ENCODE results near the gene PDE11A. TPM values are rescaled to one million over a fixed set of nuclear protein-coding genes. Genes with fewer than 3 reads are reported as not detected.

PDE11A gene
- total and polyA plus RNA-seq, 2 of the 13 experiments (the other 11 are each of a cell fraction or from before 2014, with no cell fraction given) = 1.2 to 1.7 TPM

DNA sequence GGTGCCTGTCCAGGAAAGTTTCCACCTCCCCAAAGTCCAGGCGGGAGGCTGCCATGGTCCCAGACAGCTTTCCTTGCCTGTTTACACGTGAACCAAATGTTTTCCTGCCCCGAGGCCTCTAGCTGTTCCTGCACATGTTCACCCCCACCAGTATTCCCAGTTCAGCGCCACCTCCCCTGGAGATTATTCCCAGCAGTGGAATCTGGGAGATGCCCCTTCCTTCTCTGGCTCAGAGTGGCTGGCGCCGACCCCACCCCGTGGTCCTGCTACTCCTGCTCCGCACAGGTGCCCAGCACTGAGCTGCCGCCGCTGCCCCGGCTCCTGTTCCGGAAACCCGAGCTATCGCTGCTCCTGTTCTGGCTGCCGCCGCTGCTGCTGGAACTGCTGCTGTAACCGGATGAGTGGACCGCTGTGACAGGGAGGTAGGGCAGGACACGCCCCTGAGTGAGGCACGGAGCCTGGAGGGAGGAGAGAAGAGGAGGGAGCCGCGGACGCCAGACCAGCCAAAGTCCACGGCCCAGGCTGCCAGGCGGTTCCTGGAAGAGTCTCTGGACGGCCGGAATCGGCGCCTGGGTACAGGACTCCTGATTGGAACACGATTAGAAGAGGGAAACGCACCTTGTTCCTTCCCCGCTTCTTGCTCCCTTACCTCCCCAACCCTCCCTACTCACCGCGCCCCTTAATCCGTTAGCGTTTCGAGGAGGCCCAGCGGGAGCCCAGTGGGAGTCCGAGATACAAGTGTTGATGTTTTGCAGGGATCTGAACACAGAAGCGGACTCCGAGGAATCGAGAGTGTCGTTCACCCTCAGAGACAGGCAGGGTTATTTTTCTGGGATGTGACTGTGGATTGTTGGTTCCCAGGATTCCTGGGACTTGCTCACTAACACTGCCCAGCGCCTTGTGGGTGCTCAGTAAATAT, at the start of gene PDE11A (continued):
- TF ChIP-seq, protein P1, sequence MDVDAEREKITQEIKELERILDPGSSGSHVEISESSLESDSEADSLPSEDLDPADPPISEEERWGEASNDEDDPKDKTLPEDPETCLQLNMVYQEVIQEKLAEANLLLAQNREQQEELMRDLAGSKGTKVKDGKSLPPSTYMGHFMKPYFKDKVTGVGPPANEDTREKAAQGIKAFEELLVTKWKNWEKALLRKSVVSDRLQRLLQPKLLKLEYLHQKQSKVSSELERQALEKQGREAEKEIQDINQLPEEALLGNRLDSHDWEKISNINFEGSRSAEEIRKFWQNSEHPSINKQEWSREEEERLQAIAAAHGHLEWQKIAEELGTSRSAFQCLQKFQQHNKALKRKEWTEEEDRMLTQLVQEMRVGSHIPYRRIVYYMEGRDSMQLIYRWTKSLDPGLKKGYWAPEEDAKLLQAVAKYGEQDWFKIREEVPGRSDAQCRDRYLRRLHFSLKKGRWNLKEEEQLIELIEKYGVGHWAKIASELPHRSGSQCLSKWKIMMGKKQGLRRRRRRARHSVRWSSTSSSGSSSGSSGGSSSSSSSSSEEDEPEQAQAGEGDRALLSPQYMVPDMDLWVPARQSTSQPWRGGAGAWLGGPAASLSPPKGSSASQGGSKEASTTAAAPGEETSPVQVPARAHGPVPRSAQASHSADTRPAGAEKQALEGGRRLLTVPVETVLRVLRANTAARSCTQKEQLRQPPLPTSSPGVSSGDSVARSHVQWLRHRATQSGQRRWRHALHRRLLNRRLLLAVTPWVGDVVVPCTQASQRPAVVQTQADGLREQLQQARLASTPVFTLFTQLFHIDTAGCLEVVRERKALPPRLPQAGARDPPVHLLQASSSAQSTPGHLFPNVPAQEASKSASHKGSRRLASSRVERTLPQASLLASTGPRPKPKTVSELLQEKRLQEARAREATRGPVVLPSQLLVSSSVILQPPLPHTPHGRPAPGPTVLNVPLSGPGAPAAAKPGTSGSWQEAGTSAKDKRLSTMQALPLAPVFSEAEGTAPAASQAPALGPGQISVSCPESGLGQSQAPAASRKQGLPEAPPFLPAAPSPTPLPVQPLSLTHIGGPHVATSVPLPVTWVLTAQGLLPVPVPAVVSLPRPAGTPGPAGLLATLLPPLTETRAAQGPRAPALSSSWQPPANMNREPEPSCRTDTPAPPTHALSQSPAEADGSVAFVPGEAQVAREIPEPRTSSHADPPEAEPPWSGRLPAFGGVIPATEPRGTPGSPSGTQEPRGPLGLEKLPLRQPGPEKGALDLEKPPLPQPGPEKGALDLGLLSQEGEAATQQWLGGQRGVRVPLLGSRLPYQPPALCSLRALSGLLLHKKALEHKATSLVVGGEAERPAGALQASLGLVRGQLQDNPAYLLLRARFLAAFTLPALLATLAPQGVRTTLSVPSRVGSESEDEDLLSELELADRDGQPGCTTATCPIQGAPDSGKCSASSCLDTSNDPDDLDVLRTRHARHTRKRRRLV (CRISPR knock-in tag; IDR thresholded peaks at IDR 0.05) = no peak
- no peak for TF ChIP-seq NR3C1 (CRISPR knock-in tag; IDR thresholded peaks at IDR 0.05)
- TF ChIP-seq, protein P2, sequence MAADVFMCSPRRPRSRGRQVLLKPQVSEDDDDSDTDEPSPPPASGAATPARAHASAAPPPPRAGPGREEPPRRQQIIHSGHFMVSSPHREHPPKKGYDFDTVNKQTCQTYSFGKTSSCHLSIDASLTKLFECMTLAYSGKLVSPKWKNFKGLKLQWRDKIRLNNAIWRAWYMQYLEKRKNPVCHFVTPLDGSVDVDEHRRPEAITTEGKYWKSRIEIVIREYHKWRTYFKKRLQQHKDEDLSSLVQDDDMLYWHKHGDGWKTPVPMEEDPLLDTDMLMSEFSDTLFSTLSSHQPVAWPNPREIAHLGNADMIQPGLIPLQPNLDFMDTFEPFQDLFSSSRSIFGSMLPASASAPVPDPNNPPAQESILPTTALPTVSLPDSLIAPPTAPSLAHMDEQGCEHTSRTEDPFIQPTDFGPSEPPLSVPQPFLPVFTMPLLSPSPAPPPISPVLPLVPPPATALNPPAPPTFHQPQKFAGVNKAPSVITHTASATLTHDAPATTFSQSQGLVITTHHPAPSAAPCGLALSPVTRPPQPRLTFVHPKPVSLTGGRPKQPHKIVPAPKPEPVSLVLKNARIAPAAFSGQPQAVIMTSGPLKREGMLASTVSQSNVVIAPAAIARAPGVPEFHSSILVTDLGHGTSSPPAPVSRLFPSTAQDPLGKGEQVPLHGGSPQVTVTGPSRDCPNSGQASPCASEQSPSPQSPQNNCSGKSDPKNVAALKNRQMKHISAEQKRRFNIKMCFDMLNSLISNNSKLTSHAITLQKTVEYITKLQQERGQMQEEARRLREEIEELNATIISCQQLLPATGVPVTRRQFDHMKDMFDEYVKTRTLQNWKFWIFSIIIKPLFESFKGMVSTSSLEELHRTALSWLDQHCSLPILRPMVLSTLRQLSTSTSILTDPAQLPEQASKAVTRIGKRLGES (CRISPR knock-in tag; IDR thresholded peaks at IDR 0.05; ENCODE audit: borderline replicate concordance) = no peak
- peak; percentile 77 for TF ChIP-seq HNRNPL (IDR thresholded peaks at IDR 0.05; ENCODE audit: low read depth, low read length)
- TF ChIP-seq SSRP1 (CRISPR knock-in tag; IDR thresholded peaks at IDR 0.05) = no peak
- TF ChIP-seq ZNF264 (CRISPR knock-in tag; IDR thresholded peaks at IDR 0.05) = 0 out of 2 replicates have a peak, but pooled peaks have one; percentile 18
- TF ChIP-seq, protein P3, sequence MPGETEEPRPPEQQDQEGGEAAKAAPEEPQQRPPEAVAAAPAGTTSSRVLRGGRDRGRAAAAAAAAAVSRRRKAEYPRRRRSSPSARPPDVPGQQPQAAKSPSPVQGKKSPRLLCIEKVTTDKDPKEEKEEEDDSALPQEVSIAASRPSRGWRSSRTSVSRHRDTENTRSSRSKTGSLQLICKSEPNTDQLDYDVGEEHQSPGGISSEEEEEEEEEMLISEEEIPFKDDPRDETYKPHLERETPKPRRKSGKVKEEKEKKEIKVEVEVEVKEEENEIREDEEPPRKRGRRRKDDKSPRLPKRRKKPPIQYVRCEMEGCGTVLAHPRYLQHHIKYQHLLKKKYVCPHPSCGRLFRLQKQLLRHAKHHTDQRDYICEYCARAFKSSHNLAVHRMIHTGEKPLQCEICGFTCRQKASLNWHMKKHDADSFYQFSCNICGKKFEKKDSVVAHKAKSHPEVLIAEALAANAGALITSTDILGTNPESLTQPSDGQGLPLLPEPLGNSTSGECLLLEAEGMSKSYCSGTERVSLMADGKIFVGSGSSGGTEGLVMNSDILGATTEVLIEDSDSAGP (CRISPR knock-in tag; IDR thresholded peaks at IDR 0.05; ENCODE audit: borderline replicate concordance) = peak; percentile 96
- 0 out of 2 replicates have a peak, but pooled peaks have one; percentile 43 for TF ChIP-seq ZNF567 (CRISPR knock-in tag; IDR thresholded peaks at IDR 0.05; ENCODE audit: borderline replicate concordance)
- no peak for TF ChIP-seq ZNF333 (CRISPR knock-in tag; IDR thresholded peaks at IDR 0.05; ENCODE audit: borderline replicate concordance)
- TF ChIP-seq CEBPG (CRISPR knock-in tag; IDR thresholded peaks at IDR 0.05) = peak; percentile 18
- TF ChIP-seq, protein P4, sequence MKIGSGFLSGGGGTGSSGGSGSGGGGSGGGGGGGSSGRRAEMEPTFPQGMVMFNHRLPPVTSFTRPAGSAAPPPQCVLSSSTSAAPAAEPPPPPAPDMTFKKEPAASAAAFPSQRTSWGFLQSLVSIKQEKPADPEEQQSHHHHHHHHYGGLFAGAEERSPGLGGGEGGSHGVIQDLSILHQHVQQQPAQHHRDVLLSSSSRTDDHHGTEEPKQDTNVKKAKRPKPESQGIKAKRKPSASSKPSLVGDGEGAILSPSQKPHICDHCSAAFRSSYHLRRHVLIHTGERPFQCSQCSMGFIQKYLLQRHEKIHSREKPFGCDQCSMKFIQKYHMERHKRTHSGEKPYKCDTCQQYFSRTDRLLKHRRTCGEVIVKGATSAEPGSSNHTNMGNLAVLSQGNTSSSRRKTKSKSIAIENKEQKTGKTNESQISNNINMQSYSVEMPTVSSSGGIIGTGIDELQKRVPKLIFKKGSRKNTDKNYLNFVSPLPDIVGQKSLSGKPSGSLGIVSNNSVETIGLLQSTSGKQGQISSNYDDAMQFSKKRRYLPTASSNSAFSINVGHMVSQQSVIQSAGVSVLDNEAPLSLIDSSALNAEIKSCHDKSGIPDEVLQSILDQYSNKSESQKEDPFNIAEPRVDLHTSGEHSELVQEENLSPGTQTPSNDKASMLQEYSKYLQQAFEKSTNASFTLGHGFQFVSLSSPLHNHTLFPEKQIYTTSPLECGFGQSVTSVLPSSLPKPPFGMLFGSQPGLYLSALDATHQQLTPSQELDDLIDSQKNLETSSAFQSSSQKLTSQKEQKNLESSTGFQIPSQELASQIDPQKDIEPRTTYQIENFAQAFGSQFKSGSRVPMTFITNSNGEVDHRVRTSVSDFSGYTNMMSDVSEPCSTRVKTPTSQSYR (CRISPR knock-in tag; IDR thresholded peaks at IDR 0.05; ENCODE audit: borderline replicate concordance) = peak; percentile 52; the same call in 1 of the 2 replicates
- TF ChIP-seq FOSL2 (CRISPR knock-in tag; IDR thresholded peaks at IDR 0.05) = peak; percentile 77
- no peak for TF ChIP-seq MAFF (IDR thresholded peaks at IDR 0.05; ENCODE audit: low read depth, low read length)
- peak; percentile 84; the same call in 1 of the 2 replicates for TF ChIP-seq REL (CRISPR knock-in tag; conservative IDR thresholded peaks at IDR 0.05)
- TF ChIP-seq RCOR2 (CRISPR knock-in tag; IDR thresholded peaks at IDR 0.05) = peak; percentile 62; the same call in 1 of the 2 replicates
